Suprapubic skin (tissue), 4 donors: ENCODE data around the gene PIP4K2B. TPM values are rescaled to one million over a fixed set of nuclear protein-coding genes. Genes with fewer than 3 reads are reported as not detected.

ENCODE experiments used
- DNase-seq, 2 donors: peaks; one replicate each; pipeline ENCODE4 v3.0.0-alpha.2; 2019; ENCODE audit warnings: low spot score in 2 of 2
- H3K27ac ChIP-seq: fragments of 200-600 bp; sonication (generic); one replicate; pipeline ENCODE4 v1.5.1; 2019
- H3K27me3 ChIP-seq: fragments of 200-600 bp; sonication (generic); one replicate; pipeline ENCODE4 v1.5.1; 2019
- H3K36me3 ChIP-seq: fragments of 200-600 bp; sonication (generic); one replicate; pipeline ENCODE4 v1.5.1; 2019
- H3K4me1 ChIP-seq: fragments of 200-600 bp; sonication (generic); one replicate; pipeline ENCODE4 v1.5.1; 2019
- H3K4me3 ChIP-seq: fragments of 200-600 bp; sonication (generic); one replicate; pipeline ENCODE4 v1.5.1; 2019; ENCODE audit warnings: mild to moderate bottlenecking
- H3K9me3 ChIP-seq: fragments of 200-600 bp; sonication (generic); one replicate; pipeline ENCODE4 v1.5.1; 2019
- CTCF ChIP-seq, 2 donors: fragments of 200-600 bp in 1 of 2; fragments of 450-650 bp in 1 of 2; sonication (generic) in 1 of 2; IDR thresholded peaks; one replicate each; pipeline ENCODE4 v1.5.1; 2016 to 2019; ENCODE audit warnings: antibody characterized with exemption in 2 of 2, mild to moderate bottlenecking in 1 of 2, moderate library complexity in 1 of 2
- EP300 ChIP-seq: sonication (generic); formaldehyde crosslinking; IDR thresholded peaks from one replicate; pipeline ENCODE4 v1.6.1; 2017; ENCODE audit warnings: antibody characterized with exemption
- POLR2A ChIP-seq, 2 donors: fragments of 450-650 bp; IDR thresholded peaks; one replicate each; pipeline ENCODE4 v1.6.1; 2017; ENCODE audit warnings: antibody characterized with exemption in 2 of 2, mild to moderate bottlenecking in 2 of 2, moderate library complexity in 2 of 2
- POLR2AphosphoS5 ChIP-seq, 3 donors: sonication (generic); formaldehyde crosslinking; IDR thresholded peaks; one replicate each; pipeline ENCODE4 v1.6.1; 2017; ENCODE audit warnings: antibody characterized with exemption in 3 of 3
- WGBS: methylation state at CpG from one replicate; pipeline ENCODE4 v1.1.5; 2018; 5-methylcytosine and 5-hydroxymethylcytosine counted together
- total RNA-seq, 4 donors: library from RNA; depleted of rRNA; stranded (reverse); fragments of >200 nt; gene quantifications; one replicate each; pipeline ENCODE4 v1.1.0, GENCODE V29; 2016

Gene PIP4K2B
- total RNA-seq, 4 donors from 2014 or later: 31.0 to 46.7 (median 38.6) TPM

- Histone ChIP-seq H3K36me3 (peaks cover 8% of the 10 kb centered on the region), H3K4me3 (peak overlapping the region; percentile 96), H3K4me1 (peaks cover 74% of the 10 kb centered on the region), H3K27me3 (no peaks in the 10 kb centered on the region), H3K27ac (peak overlapping the region; percentile 92), H3K9me3 (no peaks in the 10 kb centered on the region)
- TF ChIP-seq CTCF (IDR thresholded peaks at IDR 0.05): no peak
- TF ChIP-seq POLR2A (IDR thresholded peaks at IDR 0.05): no peak
- TF ChIP-seq EP300: no peak
- TF ChIP-seq POLR2AphosphoS5 (IDR thresholded peaks at IDR 0.05): no peak
- 30% methylated on average over 24 of the region's 28 CpGs for WGBS
- DNase-seq: no peak
Observed at GRCh38 chr17:38750312-38751121, 48.8 kb downstream of the PIP4K2B start.

GRCh38 chr17:38750044-38750311 is 49.4 kb downstream of the PIP4K2B start:
- Histone ChIP-seq H3K9me3 (no peaks in the 10 kb centered on the region), H3K36me3 (peaks cover 6% of the 10 kb centered on the region), H3K4me3 (peak overlapping the region; percentile 96), H3K27me3 (no peaks in the 10 kb centered on the region), H3K4me1 (peaks cover 74% of the 10 kb centered on the region), H3K27ac (peak overlapping the region; percentile 92)
- no peak for DNase-seq
- 6% methylated on average over 5 of the region's 12 CpGs for WGBS
- TF ChIP-seq POLR2A (IDR thresholded peaks at IDR 0.05): no peak
- no peak for TF ChIP-seq CTCF (IDR thresholded peaks at IDR 0.05)
- no peak for TF ChIP-seq POLR2AphosphoS5 (IDR thresholded peaks at IDR 0.05)
- TF ChIP-seq EP300: no peak

- WGBS: 0% methylated on average over 55 of the region's 79 CpGs
- H3K4me1 ChIP-seq: peaks cover 70% of the 10 kb centered on the region
- H3K36me3 ChIP-seq: peaks cover under 1% of the 10 kb centered on the region
Observed at GRCh38 chr17:38749223-38750043, 49.9 kb downstream of the PIP4K2B start.

GRCh38 chr17:38748892-38749222 is 50.5 kb downstream of the PIP4K2B start:
- peak overlapping the region; percentile 92 for H3K27ac ChIP-seq
- no peaks in the 10 kb centered on the region for H3K9me3 ChIP-seq
- H3K27me3 ChIP-seq: no peaks in the 10 kb centered on the region
- DNase-seq: no peak
- no peak for TF ChIP-seq POLR2AphosphoS5 (IDR thresholded peaks at IDR 0.05)
- H3K36me3 ChIP-seq: no peaks in the 10 kb centered on the region
- H3K4me1 ChIP-seq: peaks cover 68% of the 10 kb centered on the region
- peak overlapping the region; percentile 96 for H3K4me3 ChIP-seq
- 0% methylated on average over 11 of the region's 32 CpGs for WGBS

More at GRCh38 chr17:38749223-38750043, 49.9 kb downstream of the PIP4K2B start:
- no peaks in the 10 kb centered on the region for H3K9me3 ChIP-seq
- H3K27me3 ChIP-seq: no peaks in the 10 kb centered on the region
- DNase-seq: peak; percentile 91 to 92
- peak in 1 of 3 donors; percentile 38 for TF ChIP-seq POLR2AphosphoS5 (IDR thresholded peaks at IDR 0.05)
- TF ChIP-seq EP300: no peak
- TF ChIP-seq POLR2A (IDR thresholded peaks at IDR 0.05): no peak
- TF ChIP-seq CTCF (IDR thresholded peaks at IDR 0.05): peak in 1 of 2 donors; percentile 2
- peak overlapping the region; percentile 92 for H3K27ac ChIP-seq
- peak overlapping the region; percentile 96 for H3K4me3 ChIP-seq

GRCh38 chr17:38748149-38748891 is 51.0 kb downstream of the PIP4K2B start, which contains the start of gene PCGF2:
Gene PCGF2 (minus strand): TSS chr17:38748336. CDS start chr17:38740402, 7,934 bp downstream.
- Histone ChIP-seq H3K27me3 (no peaks in the 10 kb centered on the region), H3K36me3 (no peaks in the 10 kb centered on the region), H3K27ac (peak within 1 kb of the TSS; percentile 92), H3K9me3 (no peaks in the 10 kb centered on the region), H3K4me3 (peak within 1 kb of the TSS; percentile 96), H3K4me1 (peaks cover 66% of the 10 kb centered on the region)
- no peak for TF ChIP-seq POLR2A (IDR thresholded peaks at IDR 0.05)
- TF ChIP-seq CTCF (IDR thresholded peaks at IDR 0.05): no peak
- no peak for TF ChIP-seq POLR2AphosphoS5 (IDR thresholded peaks at IDR 0.05)
- no peak for TF ChIP-seq EP300
- peak; percentile 94 to 95 for DNase-seq
- WGBS: 0% methylated on average over 42 of the region's 47 CpGs
